ENCODE data around the gene CTCFL.
"Not testable (repeated sequence)": the region's sequence is repeated elsewhere in the genome, so short reads cannot be mapped to it uniquely, and the experiment has no call there.

The CTCFL gene

GRCh38 chr20:57478176-57478575 is 46.8 kb downstream of the CTCFL start:
- no peak for DNase-seq

DNA sequence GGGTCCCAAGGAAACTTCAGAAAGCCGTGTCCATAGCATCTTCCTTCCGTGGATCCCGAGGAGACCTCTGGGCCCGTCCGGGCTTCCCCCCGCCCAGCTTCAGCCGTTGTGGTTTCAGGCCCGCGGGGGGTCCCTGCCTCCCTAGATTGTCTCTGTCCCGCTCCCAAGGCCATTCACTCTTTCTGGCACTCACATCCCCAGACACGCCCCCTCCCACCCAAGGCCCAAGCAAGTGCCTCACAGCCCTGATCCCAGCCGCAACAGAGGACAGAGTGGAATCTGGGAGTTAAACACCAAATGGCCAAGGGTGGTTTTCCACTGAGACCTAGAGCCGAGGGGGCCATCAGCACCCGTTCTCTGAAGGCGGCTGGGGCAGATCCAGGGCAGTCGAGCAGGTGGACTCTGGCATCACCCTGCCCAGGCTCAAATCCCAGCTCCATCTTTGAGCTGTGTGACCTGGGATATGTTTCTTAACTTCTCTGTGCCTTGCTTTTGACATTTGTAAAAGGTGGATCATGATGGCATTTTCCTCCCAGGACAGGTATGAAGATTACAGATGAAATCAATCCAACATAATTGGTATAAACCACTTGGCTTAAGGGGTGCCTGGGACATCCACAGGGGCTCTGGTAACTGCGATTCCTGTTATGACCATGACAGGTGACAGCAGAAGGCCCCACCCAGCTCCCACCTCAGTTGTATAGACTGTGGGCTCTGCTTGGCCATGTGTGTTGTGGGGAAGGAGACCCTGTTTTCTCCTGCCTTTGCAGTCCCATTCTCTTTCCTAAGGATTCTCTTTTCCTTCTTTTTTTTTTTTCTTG is 48.1 kb downstream of the CTCFL start:
- DNase-seq: no peak

DNA sequence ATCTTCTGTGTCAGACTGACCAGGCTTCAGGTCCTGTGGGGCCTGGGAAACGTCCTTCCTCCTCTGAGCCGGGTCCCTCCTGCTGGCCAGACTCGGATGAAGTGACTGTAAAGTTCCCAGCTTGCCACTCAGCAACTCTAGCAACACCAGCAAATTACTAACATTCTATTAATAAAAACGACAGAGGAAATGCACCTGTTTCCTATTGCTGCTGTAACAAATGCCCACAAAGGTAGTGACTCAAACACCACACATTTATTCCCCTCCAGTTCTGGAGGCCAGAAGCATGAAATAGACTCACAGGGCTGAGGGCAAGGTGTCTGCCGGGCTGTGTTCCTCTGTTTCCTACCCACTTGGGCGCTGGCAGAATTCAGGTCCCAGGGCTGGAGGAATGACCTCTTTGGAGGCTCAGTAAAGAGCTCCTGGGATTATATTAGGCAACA is 48.8 kb downstream of the CTCFL start:
- no peak for DNase-seq

DNA sequence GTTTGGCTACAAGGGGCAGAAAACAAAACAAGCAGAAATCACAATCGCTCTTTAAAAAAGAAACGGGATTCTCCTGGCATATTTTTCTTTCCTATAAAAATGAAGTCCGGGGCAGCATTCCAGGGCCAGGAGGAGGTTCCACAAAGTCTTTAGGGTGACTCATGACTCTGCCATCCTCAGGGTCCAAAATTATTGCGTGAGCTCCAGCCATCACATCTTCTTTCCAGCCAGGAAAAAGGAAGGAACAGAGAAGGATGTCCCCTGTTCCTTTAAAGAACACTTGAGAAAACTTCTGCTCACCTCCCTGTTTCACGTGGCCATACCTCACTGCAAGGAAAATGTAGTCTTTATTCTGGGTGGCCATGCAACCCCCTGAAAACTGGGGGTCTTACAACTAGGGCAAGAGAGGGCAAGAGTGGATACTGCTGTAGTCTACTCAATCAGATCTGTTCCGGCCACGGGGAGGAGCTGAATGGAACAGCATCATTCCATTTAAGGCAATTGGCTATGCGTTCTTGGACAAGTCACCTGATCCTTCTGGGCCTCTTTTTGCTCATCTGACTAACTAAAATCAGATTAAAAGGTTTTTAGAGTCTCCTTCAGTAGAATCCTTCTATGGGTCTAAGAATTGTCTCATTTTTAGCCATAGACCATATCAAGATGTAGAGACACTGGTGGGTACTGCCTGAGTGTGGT is 49.4 kb downstream of the CTCFL start:
- DNase-seq: no peak

- no peak for DNase-seq
Observed at GRCh38 chr20:57474816-57475215, 50.1 kb downstream of the CTCFL start.

DNA sequence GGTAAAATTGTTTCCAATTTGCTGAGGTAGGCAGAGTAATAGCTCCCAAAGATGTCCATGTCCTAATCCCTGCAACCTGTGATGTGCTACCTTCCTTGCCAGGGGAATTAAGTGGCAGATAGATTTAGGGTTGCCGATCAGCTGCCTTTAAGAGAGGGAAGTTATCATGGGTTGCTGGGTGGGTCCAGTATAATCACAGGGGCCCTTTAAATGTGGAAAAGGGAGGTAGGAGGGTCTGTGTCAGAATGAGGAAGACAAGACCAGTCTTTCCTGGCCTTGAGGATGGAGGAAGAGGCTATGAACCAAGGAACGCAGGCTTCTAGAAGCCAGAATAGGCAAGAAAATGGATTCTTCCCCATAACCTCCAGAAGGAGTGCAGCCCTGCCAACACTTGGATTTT is 50.7 kb downstream of the CTCFL start:
- DNase-seq: no peak

GRCh38 chr20:57473246-57474048 is 51.5 kb downstream of the CTCFL start:
- no peak for DNase-seq

GRCh38 chr20:57472474-57472873 is 52.5 kb downstream of the CTCFL start:
- not testable (repeated sequence) for DNase-seq

GRCh38 chr20:57471496-57472372 is 53.2 kb downstream of the CTCFL start:
- DNase-seq: no peak

GRCh38 chr20:57470666-57471495 is 54.1 kb downstream of the CTCFL start:
- DNase-seq: no peak

- no peak for DNase-seq
Observed at GRCh38 chr20:57470212-57470522, 54.8 kb downstream of the CTCFL start.

DNA sequence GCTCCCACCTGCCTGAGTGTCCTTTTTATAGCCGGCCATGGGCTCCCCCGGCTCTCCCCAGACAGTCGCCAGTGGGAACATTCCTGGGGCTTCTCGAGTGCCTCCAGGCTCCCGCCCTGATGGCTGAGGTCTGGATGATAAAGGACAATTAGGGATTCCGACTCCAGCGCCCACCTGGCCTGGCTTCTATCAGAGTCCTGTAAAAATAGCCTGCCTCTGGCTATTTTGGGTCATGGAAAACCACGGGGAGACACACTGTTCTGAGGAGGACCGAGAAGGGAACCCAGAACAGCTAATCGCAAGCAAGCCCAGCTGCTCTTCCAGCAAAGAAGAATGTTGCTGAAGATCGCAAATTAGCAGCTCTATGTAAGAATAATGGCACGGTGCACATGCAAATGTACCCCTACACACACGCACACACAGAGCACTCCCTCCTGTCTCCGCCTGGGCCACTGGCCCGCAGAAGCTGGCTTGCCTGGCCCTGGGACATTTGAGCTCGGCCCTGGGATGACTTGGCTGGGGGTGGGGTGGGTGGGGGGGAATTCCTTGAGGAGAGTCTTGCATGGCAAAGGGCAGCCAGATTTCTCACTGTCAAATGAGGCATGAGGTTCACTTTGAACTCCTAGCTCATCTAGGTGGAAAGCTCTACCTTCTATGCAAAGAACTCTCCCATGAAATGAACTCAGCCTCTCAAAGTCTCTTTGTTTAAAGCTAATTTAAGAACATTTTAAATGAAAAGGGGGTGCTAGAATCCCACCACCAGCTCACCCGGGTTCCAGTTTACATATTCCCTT is 55.3 kb downstream of the CTCFL start:
- DNase-seq: no peak

DNA sequence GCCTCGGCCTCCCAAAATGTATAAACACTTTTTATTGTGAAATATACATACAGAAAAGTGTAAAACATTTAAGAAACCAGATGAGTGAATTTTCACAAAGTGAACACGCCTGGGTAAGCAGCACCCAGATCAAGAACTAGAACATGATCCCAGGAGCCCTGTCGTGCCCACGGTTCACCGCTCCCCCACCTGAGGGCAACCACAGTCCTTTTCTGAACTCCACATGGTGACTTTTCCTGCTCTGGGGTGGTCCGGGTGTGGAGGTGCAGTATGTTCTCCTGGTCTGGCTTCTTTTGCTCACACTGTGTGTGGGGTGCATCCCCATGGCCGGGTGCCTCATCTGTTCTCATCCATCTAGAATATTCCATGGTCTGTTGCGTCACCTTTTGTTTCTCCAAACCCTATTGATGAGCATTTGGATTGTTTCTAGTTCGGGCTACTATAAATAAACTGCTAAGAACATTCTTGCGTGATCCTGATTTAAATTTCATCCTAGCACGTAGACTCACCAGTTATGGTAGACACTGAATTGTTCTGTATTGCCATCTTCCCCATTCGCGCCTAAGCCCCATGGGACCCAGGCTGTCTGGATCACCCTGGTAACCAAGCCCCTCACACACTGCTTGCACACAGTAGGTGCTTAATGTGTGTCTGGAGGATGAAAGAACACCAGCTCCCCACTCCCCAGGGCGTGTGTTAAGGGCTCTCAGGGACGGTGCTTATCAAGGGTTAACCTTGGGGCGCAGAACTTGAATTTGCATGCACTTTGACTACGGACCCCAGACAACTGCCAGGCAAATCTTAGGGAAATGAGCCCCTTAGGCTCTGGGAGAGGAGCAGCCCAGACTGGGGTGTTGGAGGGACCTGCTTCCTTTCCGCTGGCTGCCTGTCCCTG is 56.2 kb downstream of the CTCFL start:
- no peak for DNase-seq

DNA sequence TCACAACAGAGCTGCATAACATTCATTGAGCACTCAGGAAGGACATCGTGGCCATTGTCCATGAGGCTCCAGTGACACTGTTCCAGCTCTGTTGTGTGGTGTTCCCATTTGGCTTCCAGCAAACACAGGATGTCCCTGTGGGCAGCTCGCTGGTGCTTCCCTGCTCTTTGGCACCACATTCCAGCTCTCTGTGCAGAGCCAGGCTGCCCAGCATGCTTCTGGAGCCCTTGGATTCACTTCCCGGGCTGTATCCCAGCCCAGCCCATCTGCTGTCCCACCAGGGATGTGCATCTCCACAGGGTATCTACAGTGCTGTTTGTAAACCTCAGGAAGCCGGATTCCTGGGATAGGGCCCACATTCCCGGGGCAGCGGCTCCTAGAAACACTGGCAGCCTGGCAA is 57.2 kb downstream of the CTCFL start:
- DNase-seq: no peak

GRCh38 chr20:57465943-57466342 is 59.0 kb downstream of the CTCFL start:
- no peak for DNase-seq

DNA sequence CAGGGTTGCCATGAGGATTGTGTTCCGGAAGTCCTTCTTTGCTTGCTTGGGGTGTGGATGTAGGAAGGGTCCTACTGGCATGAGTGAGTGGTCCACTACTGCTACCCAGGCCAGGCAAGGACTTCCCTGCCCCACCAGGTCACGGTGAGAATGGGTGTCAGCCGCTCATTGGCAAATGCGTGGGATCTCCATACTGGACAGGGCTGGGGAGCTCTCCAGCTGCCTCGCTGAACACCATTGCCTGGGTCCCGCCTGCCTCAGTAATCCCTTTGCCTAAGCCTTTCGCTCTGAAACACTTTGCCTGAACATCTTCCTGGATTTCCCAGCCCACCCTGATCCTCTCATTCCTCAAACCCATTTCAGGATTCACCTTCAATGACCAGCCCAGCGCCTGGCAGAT is 59.5 kb downstream of the CTCFL start:
- DNase-seq: no peak

DNA sequence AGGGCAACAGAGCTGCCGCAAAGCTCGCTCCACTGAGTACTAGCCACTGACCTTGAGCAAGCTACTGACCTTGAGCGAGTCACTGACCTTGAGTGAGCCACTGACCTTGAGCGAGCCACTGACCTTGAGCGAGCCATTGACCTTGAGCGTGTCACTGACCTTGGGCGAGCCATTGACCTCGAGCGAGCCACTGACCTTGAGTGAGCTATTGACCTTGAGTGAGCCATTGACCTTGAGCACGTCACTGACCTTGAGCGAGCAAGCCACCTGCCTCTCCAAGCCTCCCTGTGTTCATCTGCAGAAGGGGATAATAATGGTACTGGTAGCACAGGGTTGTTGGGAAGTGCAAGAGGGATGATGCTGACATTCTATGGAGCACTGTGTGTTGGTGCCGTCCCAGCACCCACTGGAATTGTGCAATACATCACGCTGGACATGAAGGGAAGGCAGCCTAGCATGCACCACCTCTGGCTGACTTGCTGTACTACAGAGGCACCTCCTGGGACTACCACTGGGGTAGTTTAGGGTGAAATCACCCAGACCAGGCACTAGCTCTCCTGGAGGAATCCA is 60.2 kb downstream of the CTCFL start:
- DNase-seq: no peak

DNA sequence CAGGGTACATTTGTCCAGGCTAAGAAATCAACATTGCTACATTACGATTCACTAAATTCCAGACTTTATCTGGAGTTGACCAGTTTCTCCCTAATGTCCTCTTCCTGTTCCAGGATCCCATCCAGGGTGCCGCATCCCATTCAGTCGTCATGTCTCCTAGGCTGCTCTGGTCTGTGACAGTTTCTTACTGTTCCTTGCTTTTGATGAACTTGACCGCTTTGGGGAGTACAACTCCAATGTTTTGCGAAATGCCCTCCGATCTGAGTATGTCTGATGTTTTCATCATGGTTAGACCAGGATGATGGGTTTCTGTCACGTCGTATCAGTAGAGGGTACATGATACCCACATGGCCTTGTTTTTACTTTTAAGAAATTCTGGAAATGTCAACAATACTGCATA is 62.2 kb downstream of the CTCFL start:
- DNase-seq: no peak

DNA sequence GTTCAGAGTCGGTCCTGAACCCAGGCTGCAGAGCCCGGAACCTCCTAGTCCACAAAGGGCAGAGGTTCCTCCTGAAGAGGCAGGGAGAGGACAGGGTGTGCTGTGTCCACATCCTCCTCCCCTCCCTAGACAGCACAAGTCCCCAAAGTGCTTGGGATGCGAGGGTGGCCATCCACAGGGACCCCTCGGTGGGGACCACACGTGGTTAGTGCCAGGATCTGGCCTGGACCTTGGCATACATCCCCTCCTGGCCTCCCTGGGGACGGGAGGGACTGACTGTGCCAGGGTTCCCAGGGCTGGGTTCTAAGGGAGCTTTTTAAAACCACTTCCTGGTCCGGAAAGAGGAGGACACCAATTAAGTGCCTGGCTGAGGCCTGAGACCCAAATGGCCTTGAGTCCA is 63.2 kb downstream of the CTCFL start:
- DNase-seq: no peak

Measured in activated T-cell treated with anti-CD3 and anti-CD28 coated beads for 4 hours (primary cell).